GM21381 (cell line): ENCODE data around the gene FOXJ2.
A peak's percentile ranks its signal among the peaks of the same experiment; 100 is the strongest.
"Not testable (repeated sequence)": the region's sequence is repeated elsewhere in the genome, so short reads cannot be mapped to it uniquely, and the experiment has no call there.

Experiments
- ATAC-seq: cut with Tn5 transposase; IDR thresholded peaks from one replicate; pipeline ENCODE4 v1.9.1; 2021; ENCODE audit warnings: mild to moderate bottlenecking, moderate library complexity; ENCODE audit not compliant: unreplicated experiment

The FOXJ2 gene

DNA sequence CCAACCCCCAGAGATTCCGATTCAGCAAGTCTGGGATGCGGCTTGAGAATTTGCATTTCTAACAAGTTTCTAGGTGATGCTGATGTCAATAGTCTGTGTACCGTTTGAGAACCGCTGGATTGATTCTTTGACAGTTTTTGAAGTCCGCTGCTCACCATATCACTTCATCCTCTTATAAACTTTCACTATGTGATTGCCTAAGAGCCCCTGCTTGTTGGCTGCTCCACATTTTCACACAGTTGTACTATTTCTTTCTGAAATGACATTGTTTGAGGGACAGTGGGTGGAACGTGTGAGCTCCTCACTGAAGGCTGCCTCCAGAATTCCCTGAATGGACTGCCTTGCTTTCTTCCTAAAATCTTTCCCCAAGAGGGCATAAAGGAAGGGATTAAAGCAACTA lies 26.0 kb downstream of the FOXJ2 start:
- ATAC-seq = no peak

GRCh38 chr12:8064131-8064530 lies 31.6 kb downstream of the FOXJ2 start:
- no peak for ATAC-seq

DNA sequence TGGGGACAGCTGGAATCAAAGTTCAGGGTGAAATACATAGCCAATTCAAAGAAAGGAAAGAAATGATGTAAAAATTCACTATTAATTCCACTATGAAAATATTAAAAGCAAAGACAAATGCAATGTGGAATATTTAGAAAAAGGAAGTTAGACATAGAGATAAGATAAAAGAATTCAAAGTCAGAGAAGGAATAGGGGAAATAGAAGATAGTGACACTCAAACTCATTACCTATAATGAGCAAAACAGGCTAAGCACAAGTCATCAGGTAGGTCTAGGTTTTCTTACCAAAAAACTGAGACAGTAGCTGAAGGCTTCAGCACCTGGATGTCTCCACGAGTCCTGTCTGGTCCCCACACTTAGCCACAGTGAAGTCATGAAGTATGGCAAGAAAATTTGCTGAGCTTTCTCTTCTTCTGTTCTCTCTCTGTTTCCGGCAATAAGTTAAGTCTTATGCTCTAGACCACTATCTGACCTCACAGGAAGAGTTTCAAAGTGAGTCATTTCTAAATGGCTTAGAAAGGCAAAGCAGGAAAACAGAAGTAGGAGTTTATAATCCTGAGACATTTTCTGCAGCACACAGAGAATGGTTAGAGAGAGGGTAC lies 33.6 kb downstream of the FOXJ2 start, which contains the start of gene C3AR1:
Gene C3AR1, minus strand, starts transcription at position 369 of the 604 bp plus-strand sequence. CDS start 6,174 bp downstream, outside the sequence.
- peak; percentile 65 for ATAC-seq

DNA sequence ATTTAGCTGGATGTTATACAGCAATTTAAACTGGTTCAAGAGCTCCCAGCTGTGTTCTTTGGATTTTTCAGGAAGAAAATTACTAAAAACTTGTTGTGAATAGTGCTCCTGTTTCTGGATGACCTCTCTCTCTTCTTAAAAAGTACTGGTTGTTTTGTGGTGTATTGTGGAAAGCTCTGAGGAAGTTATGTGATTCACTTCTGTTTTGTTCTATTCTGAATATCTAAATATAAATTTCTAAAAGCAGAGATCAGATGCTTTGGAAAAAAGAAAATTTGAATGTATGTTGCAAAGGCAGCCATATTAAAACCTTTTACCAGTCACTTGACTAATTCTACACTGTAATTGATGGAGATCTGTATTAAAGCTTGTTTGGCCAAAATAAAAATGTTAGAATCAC lies 37.1 kb downstream of the FOXJ2 start:
- no peak for ATAC-seq

DNA sequence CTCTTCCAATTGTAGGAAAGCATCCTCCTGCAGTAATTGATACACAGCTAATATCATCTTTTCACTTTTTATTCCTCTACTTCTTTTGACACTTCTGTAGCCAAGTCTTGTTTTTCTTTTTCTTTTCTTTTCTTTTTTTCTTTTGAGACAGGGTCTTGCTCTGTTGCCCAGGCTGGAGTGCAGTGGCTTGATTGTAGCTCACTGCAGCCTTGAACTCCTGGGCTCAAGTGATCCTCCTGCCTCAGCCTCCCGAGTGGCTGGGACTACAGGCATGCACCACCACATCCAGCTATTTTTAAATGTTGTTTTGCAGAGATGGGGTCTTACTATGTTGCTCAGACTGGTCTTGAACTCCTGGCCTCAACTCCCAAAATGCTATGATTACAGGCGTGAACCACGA lies 39.3 kb downstream of the FOXJ2 start:
- not testable (repeated sequence) for ATAC-seq

- no peak for ATAC-seq
Observed at GRCh38 chr12:8075935-8076334, 43.4 kb downstream of the FOXJ2 start.

- no peak for ATAC-seq
Observed at GRCh38 chr12:8076366-8076765, 43.9 kb downstream of the FOXJ2 start.

DNA sequence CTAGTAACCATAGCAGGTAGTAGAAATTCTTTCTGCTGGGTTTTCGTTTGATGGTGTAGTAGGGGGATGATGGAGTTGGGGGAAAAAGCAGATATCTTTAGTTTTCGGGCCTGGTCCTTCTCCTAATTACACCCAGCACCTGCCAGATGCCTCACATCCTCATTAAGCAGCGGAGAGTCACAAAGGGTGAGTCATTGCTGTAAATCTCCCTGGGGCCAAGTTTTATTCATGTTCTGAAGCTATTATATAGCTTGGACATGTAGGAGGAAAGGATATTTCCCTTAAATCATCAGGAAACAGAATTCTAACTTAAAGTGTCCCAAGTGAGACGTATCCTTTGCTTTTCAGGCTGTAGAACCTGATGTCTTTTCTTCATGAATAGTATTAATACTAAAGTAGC lies 44.7 kb downstream of the FOXJ2 start:
- ATAC-seq = no peak

- no peak for ATAC-seq
Observed at GRCh38 chr12:8078398-8078797, 45.9 kb downstream of the FOXJ2 start.

- no peak for ATAC-seq
Observed at GRCh38 chr12:8078916-8079315, 46.4 kb downstream of the FOXJ2 start.

- ATAC-seq = no peak
Observed at GRCh38 chr12:8080120-8080519, 47.6 kb downstream of the FOXJ2 start.

DNA sequence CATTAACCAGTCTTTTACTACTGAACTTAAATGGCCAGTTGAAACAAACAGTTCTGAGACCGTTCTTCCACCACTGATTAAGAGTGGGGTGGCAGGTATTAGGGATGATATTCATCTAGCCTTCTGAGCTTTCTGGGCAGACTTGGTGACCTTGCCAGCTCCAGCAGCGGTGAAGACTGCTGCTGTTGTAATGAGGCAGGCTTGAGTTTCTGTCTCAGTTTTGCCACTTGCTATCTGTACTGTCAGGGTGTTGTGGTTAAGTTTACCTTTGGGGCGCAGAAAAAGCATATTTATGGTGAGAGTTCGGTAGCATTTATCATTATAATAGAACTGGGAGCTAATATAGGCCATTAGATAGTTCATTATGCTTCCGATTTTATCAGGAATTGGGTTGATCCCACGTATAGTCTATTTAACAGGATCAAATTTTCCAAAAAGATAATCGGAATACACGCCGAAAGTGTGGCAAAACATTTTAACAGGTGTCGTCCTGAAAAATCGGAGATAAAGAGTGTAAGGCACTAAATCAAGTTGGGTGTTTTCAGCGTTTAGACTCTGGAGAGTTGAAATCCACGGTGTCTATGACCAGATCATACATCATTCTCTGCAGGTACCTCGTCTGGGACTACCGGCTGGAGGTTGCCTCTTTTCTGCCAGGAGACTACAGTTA lies 48.9 kb downstream of the FOXJ2 start:
- no peak for ATAC-seq

DNA sequence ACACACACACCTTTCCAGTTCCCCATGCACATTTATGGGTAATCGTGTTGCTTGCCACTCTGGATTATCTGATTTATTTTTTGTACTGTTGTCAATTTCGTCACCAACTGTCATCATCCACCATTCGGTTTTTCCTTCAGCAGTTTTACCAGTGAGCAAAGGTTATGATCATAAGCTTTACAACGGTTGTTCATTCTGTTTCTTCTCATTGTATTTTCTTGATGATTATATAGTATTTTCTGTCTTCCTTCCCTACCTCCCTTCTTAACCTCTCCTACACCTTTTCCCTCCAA lies 50.2 kb downstream of the FOXJ2 start:
- no peak for ATAC-seq

DNA sequence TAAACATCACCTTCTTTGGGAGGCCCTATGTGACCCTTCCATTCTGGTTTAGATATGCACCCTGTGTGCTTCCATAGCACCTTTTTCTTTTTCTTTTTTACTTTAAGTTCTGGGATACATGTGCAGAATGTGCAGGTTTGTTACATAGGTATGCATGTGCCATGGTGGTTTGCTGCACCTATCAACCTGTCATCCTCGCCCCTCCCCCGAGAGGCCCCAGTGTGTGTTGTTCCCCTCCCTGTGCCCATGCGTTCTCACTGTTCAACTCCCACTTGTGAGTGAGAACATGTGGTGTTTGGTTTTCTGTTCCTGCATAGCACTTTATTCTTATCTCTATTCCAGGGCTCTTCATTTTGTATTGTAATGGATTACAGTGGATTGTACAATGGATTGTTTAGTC lies 51.8 kb downstream of the FOXJ2 start:
- ATAC-seq = not testable (repeated sequence)

GRCh38 chr12:8087666-8088065 lies 55.1 kb downstream of the FOXJ2 start:
- no peak for ATAC-seq

DNA sequence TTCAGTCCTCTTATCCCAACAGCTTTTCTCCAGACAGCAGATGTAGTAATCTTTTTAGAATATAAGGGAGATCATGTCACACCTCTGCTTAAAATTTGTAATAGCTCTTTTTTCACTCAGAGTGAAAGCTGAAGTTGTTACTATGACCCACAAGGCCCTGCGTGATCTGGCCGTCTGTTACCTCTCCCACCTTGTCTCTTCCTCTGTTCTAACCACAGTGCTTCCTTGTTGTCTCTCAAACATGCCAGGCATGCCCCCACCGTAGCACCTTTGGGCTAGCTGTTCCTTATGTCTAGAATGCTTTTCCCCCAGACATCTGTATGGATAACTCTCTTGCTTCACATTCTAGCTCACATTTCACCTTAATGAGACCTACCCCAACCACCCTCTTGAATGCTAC lies 56.1 kb downstream of the FOXJ2 start:
- peak; percentile 79 for ATAC-seq

- ATAC-seq = not testable (repeated sequence)
Observed at GRCh38 chr12:8089277-8089676, 56.8 kb downstream of the FOXJ2 start.

DNA sequence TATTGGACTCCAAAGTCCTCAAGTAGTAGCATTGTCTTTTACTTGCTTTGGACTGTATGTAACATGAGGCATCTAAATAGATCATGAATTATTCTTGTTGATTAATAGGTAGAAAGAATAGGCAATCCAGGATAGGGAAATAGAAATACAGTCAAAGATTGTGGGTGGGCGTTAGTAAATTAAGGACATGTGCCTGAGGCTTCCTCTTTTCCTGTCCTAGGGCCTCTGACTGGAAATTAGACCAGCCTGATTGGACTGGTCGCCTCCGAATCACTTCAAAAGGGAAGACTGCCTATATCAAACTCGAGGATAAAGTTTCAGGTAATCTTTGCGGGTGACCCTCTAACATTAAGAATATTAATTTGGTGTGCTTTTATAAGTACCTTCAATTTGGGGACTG lies 57.2 kb downstream of the FOXJ2 start:
- ATAC-seq = no peak

DNA sequence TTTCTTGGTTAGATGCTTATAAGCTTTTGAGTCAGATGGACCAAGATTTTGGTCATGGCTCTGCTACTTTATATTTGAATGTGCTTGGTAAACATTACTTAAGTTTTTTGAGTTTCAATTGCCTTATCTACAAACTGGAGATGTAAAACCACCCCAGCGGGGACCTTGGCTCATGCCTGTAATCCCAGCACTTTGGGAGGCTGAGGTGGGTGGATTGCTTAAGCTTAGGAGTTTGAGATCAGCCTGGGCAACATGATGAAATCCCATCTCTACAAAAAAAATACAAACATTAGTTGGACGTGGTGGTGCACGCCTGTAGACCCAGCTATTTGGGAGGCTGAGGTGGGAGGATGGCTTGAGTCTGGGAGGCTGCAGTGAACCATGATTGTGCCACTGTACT lies 60.8 kb downstream of the FOXJ2 start:
- no peak for ATAC-seq

- ATAC-seq = no peak
Observed at GRCh38 chr12:8096281-8096915, 63.9 kb downstream of the FOXJ2 start.

DNA sequence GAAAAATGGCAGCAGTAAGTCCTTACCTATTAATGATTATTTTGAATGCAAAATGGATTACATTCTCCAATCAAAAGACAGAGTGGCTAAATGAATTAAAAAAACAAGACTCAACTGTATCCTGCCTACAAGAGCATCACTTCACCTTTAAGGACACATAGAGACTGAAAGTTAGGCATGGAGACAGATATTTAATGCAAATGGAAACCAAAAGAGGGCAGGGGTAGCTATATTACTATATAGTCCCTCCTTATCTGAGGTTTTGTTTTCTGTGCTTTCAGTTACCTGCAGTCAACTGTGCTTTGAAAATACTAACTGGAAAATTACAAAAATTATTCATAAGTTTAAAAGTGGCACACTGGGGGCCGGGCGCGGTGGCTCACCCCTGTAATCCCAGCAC lies 66.7 kb downstream of the FOXJ2 start:
- no peak for ATAC-seq
